ENCODE data around the gene GDNF. TPM values are rescaled to one million over a fixed set of nuclear protein-coding genes. Genes with fewer than 3 reads are reported as not detected.

GDNF gene
- total RNA-seq, 2 donors from 2014 or later, result 0.82 to 2.5 TPM

DNA sequence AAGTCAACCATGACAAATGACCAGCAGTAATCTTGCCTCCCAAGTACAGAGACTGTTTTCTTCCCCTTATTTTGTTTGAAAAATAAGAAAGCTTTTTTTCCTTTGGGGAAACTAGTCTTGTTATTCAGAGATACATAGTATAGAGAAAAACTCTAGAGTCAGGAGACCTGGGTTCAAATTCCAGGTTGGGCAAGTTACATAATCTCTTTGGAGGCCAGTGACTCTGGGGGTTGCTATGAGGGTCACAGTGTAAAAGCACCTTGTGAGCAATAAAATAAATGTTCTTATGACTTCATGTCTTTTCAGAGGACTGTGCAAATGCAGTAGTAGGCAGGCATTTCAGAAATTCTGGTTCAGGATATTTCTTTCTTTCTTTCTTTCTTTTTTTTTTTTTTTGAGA, 71.5 kb downstream of the GDNF start:
- no peak for DNase-seq
- intact Hi-C loops (cut with DNase I, micrococcal nuclease), result no loop called here
- no peak for ATAC-seq

DNA sequence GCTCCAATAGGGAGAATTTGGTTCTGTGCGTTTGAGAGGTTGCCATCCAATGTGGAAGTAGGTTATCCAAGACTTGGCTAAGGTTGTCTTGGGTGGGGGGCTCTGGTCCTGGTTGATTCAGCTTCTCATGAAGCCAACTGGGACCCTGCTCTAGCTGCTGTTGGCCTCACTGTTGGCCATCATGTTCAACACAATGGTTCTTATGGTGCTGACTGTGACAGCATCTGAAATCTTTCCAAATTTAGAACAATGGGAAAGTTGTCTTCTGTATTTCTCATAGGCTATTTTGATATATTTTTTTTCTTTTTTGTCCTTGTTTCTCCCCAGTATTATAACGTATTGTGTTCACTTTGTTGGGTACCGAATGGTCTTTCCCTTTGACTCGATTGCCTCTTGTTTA, 71.9 kb downstream of the GDNF start:
- intact Hi-C loops (cut with DNase I, micrococcal nuclease), result no loop called here
- DNase-seq (no peak), ATAC-seq (no peak)

DNA sequence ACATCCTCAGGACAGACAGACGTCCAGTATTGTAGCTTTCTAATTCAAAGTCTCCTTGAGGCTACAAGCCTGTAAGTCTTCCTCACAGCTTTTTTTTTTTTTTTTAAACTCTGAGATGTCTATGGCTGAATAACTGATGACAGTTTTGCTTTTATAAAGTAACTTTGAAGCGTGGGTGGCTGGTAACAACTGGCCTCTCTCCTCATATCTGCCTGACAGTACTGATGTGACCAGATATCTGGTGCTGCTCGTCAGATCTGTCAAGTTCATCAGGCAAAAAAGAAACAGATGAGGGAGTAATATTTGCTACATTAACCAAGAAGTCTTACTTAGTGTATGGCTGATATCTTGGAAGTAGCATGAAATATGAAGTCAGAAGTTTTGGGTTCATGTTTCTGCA, 72.6 kb downstream of the GDNF start:
- intact Hi-C loops (cut with DNase I, micrococcal nuclease), result no loop called here
- no peak for DNase-seq

More for the DNA sequence above, 72.6 kb downstream of the GDNF start:
- ATAC-seq, result no peak

Data from left colon (tissue), 2 donors.